ENCODE results near the gene UBE3B. TPM values are rescaled to one million over a fixed set of nuclear protein-coding genes. Genes with fewer than 3 reads are reported as not detected.

UBE3B gene
- polyA plus RNA-seq, 1 experiment: 43.9 TPM

DNA sequence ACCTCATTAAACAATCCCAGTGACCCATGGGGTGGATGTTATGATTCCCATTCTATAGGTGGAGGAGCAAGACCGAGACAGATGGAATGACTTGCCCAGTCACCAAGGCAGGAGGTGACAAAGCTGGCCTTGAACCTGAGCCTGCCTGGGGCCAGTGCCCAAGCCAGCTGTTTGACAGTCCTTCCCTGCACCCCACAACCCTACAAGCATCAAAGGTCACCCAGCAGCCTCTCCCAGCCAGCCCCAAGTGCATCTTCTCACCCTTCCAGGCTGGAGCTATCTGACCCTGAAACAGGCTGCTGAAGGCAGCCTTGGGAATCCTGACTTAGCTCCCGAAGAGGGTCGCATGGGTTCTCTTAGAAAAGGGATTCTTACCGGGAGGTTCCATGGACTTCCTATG lies 75.5 kb downstream of the UBE3B start:
- CTCF ChIA-PET: interaction anchor here (0.6 to 1.1 kb wide), 3 partner anchors 11 to 966 kb away, joined by 3 read pairs; no protein-coding TSS in a partner anchor
- Histone ChIP-seq H3K4me3 (ENCODE audit: low read depth, low read length) (no peak overlapping the region), H3K27me3 (ENCODE audit: control insufficient read depth, insufficient read depth, low read length) (peaks cover 17% of the 10 kb centered on the region), H3K36me3 (ENCODE audit: control insufficient read depth, insufficient read depth, low read length) (no peaks in the 10 kb centered on the region)
- TF ChIP-seq, protein P1, sequence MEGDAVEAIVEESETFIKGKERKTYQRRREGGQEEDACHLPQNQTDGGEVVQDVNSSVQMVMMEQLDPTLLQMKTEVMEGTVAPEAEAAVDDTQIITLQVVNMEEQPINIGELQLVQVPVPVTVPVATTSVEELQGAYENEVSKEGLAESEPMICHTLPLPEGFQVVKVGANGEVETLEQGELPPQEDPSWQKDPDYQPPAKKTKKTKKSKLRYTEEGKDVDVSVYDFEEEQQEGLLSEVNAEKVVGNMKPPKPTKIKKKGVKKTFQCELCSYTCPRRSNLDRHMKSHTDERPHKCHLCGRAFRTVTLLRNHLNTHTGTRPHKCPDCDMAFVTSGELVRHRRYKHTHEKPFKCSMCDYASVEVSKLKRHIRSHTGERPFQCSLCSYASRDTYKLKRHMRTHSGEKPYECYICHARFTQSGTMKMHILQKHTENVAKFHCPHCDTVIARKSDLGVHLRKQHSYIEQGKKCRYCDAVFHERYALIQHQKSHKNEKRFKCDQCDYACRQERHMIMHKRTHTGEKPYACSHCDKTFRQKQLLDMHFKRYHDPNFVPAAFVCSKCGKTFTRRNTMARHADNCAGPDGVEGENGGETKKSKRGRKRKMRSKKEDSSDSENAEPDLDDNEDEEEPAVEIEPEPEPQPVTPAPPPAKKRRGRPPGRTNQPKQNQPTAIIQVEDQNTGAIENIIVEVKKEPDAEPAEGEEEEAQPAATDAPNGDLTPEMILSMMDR (IDR thresholded peaks at IDR 0.05; ENCODE audit: insufficient read depth, low read depth, low read length): no peak
- no peak for DNase-seq (ENCODE audit: low read depth)
- POLR2A ChIA-PET: no interaction called here

DNA sequence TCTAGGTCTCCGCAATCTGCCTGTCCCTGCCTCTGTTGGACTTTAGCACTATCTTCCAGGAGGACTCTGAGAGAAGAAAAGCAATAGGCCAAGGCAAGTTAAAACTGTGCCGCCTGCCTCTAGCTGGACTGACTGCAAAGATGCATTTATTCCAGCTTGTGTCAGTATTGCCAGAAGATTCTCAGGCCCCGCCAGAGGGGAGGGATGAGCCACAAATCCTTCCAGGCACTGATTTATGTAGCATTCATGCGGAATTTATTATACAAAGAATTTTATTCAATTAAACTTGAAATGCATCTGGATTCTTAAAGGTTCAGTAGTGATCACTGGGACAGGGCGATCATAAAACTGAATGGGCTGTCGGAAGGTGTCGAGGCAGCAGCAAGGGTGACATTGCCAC lies 76.0 kb downstream of the UBE3B start:
- Histone ChIP-seq H3K27me3 (ENCODE audit: control insufficient read depth, insufficient read depth, low read length) (peaks cover 17% of the 10 kb centered on the region), H3K4me3 (ENCODE audit: low read depth, low read length) (no peak overlapping the region), H3K36me3 (ENCODE audit: control insufficient read depth, insufficient read depth, low read length) (no peaks in the 10 kb centered on the region)
- TF ChIP-seq, protein P1 (IDR thresholded peaks at IDR 0.05; ENCODE audit: insufficient read depth, low read depth, low read length): no peak
- DNase-seq (ENCODE audit: low read depth): no peak
- CTCF ChIA-PET: interaction anchor here (0.8 kb wide), 1 partner anchor 12 kb away, joined by 3 read pairs; no protein-coding TSS in a partner anchor
- POLR2A ChIA-PET: no interaction called here

DNA sequence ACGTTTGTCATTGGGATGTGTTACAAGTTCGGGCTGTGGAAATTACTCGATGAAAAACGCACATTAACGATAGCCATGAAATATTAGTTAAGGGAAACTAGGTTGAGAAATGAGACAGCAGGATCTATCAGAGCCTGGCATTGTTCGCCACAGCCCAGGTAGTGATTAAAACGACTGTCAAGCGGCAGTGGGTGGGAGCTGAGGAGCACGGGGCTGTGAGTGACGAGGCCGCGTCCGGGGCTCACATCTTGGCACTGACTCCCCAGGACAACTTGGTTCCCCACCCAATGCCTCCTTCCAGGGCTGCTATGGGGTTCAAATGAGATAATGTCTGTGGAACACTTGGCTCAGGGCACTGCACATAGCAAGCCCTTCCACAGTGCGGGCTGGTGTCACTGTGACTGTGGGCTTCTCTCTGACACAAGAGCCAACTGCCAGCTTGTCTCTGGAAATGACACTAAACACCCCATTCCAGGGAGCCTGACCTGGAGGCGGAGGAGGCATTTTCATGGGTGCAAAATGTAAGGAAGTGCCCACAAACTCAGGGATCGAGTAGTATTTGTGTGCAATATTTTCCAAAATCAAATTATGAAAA lies 76.6 kb downstream of the UBE3B start:
- ChIA-PET POLR2A (no interaction called here), CTCF (no interaction called here)
- peaks cover 17% of the 10 kb centered on the region for H3K27me3 ChIP-seq (ENCODE audit: control insufficient read depth, insufficient read depth, low read length)
- DNase-seq (ENCODE audit: low read depth): no peak
- no peaks in the 10 kb centered on the region for H3K36me3 ChIP-seq (ENCODE audit: control insufficient read depth, insufficient read depth, low read length)
- no peak overlapping the region for H3K4me3 ChIP-seq (ENCODE audit: low read depth, low read length)
- TF ChIP-seq, protein P1 (IDR thresholded peaks at IDR 0.05; ENCODE audit: insufficient read depth, low read depth, low read length): no peak

DNA sequence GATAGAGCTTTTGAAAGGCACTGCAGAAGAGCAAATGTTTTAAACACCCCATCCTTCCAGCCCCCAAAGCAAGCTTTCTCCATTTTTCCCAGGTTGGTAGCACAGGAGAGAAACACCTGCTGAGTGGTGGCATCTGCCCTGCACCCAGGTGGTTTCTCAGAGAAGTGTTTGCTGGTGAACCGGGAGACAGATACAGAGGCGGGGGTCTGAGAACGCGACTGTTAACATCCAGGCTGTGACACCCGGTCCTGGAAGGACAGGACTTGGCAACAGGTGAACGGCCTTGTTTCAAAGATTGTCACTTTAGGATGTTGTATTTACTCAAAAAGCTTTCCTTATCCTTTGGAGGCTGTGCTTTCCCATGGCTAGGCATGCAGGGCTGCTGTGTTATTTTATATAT lies 77.3 kb downstream of the UBE3B start:
- peaks cover 17% of the 10 kb centered on the region for H3K27me3 ChIP-seq (ENCODE audit: control insufficient read depth, insufficient read depth, low read length)
- TF ChIP-seq, protein P1 (IDR thresholded peaks at IDR 0.05; ENCODE audit: insufficient read depth, low read depth, low read length): no peak
- no peak overlapping the region for H3K4me3 ChIP-seq (ENCODE audit: low read depth, low read length)
- CTCF ChIA-PET: no interaction called here
- POLR2A ChIA-PET: no interaction called here
- H3K36me3 ChIP-seq (ENCODE audit: control insufficient read depth, insufficient read depth, low read length): no peaks in the 10 kb centered on the region
- DNase-seq (ENCODE audit: low read depth): no peak

DNA sequence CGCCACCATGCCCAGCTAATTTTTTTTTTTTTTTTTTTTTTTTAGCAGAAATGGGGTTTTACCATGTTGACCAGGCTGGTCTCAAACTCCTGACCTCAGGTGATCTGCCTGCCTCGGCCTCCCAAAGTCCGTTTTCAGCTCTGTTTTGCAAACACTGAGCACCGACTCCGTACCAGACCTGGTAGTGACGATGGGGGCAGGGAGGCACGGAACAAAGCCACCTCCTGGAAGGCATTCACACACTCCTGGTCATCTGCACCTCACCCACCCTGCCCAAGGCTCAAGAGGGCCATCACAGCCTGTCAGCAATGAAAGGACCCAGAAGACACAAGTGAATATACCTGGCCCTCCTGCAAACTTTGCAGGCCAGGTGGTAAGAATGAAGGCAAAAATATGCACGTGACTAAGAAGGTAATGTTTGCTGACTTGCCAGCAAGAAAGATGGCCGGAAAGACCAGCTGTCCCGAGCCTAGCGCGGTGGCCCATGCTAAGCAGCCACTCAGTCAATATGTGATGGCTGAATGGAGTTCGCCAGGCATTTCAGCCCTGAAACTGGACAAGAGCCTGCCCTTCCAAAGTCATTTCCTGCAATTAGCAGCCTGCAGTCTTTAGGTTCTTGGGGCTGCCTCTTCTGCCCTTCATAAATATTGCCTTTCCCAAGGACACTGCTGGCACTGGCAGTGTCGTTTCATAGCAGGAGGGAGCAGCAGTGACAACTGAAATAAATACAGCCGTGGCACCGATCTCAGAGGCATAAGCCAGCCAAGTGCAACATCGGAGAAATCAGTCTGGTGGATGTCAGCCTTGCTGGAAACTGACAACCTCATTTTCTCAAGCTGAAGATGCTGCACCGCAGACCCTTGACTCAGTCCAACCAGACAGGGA lies 78.2 kb downstream of the UBE3B start:
- TF ChIP-seq, protein P1 (IDR thresholded peaks at IDR 0.05; ENCODE audit: insufficient read depth, low read depth, low read length): no peak
- DNase-seq (ENCODE audit: low read depth): no peak
- peaks cover 13% of the 10 kb centered on the region for H3K27me3 ChIP-seq (ENCODE audit: control insufficient read depth, insufficient read depth, low read length)
- POLR2A ChIA-PET: no interaction called here
- CTCF ChIA-PET: interaction anchor here (1.0 kb wide), 1 partner anchor 9 kb away, joined by 3 read pairs; no protein-coding TSS in a partner anchor
- H3K36me3 ChIP-seq (ENCODE audit: control insufficient read depth, insufficient read depth, low read length): no peaks in the 10 kb centered on the region
- no peak overlapping the region for H3K4me3 ChIP-seq (ENCODE audit: low read depth, low read length)
